Glomerular endothelial cell (primary cell): ENCODE results near the gene FOXD2. TPM values are rescaled to one million over a fixed set of nuclear protein-coding genes. Genes with fewer than 3 reads are reported as not detected.

Experiments
- total RNA-seq: library from RNA; depleted of rRNA; stranded (reverse); fragments of >200 nt; gene quantifications from 2 replicates; pipeline ENCODE4 v1.2.3, GENCODE V29; 2015

The FOXD2 gene
- total RNA-seq, 1 donor from 2014 or later: 0.18 TPM

Other genes starting within 250 kb of the FOXD2 start
- not detected in 2 replicates for gene PDZK1IP1, start 248.0 kb upstream of the FOXD2 start, total RNA-seq
- gene TAL1, start 205.8 kb upstream of the FOXD2 start, total RNA-seq: 20.4 and 23.2 TPM in 2 replicates
- gene STIL, start 123.9 kb upstream of the FOXD2 start, total RNA-seq: 3.8 and 7.8 TPM in 2 replicates
- 82.2 and 88.1 TPM in 2 replicates for gene CMPK1, start 104.3 kb upstream of the FOXD2 start, total RNA-seq
- not detected in 2 replicates for gene FOXE3, start 21.8 kb upstream of the FOXD2 start, total RNA-seq